Colon (tissue), 2 donors: Measurements from ENCODE around the gene ODAD2.
"Not testable (repeated sequence)": the region's sequence is repeated elsewhere in the genome, so short reads cannot be mapped to it uniquely, and the experiment has no call there.

Experiments used
- FAIRE-seq: peaks from 2 replicates; lab custom pipeline; 2012; peaks lifted over from hg19 to GRCh38; lab: Jason Lieb, UNC
- donor health status: control.
- donor health status: control.

ODAD2 gene, protein sequence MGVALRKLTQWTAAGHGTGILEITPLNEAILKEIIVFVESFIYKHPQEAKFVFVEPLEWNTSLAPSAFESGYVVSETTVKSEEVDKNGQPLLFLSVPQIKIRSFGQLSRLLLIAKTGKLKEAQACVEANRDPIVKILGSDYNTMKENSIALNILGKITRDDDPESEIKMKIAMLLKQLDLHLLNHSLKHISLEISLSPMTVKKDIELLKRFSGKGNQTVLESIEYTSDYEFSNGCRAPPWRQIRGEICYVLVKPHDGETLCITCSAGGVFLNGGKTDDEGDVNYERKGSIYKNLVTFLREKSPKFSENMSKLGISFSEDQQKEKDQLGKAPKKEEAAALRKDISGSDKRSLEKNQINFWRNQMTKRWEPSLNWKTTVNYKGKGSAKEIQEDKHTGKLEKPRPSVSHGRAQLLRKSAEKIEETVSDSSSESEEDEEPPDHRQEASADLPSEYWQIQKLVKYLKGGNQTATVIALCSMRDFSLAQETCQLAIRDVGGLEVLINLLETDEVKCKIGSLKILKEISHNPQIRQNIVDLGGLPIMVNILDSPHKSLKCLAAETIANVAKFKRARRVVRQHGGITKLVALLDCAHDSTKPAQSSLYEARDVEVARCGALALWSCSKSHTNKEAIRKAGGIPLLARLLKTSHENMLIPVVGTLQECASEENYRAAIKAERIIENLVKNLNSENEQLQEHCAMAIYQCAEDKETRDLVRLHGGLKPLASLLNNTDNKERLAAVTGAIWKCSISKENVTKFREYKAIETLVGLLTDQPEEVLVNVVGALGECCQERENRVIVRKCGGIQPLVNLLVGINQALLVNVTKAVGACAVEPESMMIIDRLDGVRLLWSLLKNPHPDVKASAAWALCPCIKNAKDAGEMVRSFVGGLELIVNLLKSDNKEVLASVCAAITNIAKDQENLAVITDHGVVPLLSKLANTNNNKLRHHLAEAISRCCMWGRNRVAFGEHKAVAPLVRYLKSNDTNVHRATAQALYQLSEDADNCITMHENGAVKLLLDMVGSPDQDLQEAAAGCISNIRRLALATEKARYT

DNA sequence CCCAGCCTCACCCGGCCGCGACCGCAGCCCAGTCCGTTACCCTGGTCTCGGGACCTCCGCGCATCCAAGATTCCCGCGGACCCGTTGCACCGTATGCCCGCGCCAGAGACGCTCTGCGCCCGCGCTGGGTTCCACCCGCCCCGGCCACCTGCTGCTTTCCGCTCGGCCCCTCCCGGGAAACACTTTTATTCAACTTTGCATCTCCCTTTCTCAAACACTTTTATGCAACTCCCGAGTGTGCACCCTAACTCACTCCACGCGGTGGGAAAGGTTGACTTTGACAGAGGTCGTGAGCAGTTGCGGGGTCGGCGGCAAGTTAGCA, at the start of gene ODAD2:
ODAD2 (minus strand) TSS at position 126 of the 322 bp plus-strand sequence. CDS start 3,937 bp downstream, outside the sequence.
- no peak for FAIRE-seq

DNA sequence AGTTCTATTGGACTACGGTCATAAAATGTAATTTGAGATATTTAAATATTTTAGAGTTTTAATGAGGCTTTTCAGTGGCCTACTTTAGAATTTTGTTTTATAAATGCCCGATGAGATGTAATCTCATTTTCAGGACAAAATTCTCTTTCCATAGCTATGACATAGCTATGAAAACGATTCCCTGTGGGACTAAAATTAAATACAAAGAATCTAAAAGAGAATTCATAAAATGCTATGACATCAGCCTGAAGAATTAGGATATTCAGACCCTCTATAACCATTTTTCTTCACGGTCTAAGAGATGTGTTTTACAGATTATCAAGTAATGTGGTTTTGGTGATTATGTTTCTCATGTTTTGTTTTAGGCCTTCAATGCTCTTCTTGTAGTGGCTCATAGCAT, 48.2 kb upstream of the ODAD2 start:
- no peak for FAIRE-seq

DNA sequence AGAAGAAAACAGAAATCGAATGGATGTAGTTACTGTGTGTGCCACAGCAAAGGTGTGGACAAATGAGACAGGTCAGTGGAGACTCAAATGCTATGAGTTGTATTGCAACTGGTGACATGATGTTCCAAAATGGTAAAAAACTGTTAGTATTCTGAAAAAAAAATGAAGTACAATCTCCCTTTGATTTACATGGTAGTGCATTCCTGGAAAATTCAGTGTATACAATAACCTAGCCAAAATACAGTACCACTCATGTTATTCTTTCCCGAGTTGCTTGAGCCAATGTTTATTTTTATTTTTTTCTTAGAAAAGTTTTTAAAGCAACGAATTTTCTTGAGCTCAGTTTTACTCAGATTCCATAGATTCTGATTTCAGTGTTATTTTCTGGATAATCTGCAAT, 47.7 kb upstream of the ODAD2 start:
- no peak for FAIRE-seq

DNA sequence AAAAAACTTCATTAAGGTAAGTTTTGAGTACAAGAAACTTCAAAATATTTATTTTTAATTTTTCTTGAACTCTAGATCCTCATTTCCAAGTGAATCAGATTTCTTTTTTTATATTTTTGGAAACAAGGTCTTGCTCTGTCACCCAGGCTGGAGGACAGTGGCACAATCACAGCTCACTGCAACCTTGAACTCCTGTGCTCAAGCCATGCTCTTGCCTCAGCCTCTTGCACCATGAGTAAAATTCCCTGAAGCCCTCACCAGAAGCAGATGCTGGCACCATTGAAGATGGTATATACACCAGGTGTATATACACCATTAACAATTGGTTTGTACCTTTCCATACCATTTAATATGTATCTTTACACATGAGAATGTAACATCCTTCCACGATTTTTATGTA, 45.1 kb upstream of the ODAD2 start:
- no peak for FAIRE-seq

DNA sequence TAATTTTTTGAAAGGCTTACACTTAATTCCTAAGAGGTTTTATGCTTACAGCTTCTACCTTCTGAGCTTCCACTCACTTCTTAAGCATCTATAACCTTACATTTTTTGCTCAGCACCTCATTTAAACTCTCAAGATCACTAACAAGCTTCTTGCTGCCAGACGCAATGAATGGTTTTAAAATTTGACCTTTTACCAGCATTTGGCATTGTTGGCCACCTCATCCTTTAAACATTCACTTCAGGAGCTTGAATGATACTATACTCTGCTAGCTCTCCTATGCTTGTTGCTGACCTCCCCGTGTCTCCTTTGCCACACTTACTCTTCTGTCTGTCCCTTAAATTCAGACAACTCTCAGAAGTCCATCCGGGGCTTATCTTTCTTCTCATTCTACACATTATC, 37.7 kb upstream of the ODAD2 start:
- FAIRE-seq = no peak

DNA sequence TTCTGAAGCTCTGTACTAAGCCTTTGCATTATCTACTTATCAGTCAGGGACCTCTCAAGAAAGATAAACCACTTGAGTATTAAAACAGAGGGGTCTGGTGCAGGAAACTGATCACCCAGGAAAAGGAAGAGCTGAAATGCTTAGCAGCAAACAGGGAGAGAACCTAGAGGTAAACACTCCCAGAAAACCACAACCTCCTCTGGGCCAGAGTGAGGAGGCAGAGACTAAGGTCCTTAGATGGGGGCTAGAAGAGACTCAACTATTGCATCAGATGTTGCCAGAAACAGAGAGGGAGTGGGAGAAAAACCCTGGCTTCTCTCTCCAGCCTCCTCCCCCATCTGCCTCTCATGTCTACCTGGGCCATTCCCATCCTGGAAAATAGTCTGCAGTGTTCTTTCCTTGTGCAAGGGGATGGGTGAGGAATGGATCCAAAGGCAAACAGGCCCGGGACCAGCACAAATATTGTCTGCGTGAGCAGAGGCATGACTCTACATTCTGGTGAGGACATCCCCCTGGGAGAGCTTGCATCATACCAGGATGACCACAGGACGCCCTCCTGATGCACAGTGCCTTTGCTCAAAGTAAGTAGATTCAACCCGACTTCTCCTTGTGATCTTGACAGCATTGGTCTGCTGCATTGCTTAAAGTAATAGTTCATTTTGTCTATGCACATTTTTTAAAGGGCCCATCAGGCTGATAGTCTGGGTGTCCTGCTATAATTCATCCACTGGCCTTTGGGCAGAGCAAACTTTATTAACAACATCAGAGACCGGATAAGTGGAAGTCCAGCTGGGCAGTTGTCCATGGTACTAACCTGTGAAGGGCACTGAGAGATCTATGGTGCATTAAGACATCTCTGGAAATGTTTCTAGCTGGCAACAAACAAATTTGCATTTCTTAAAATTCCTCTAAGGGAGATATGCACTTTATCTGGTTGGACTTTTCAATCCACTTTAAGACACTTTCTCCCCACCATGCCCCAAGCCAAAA, 22.4 kb upstream of the ODAD2 start:
- no peak for FAIRE-seq

DNA sequence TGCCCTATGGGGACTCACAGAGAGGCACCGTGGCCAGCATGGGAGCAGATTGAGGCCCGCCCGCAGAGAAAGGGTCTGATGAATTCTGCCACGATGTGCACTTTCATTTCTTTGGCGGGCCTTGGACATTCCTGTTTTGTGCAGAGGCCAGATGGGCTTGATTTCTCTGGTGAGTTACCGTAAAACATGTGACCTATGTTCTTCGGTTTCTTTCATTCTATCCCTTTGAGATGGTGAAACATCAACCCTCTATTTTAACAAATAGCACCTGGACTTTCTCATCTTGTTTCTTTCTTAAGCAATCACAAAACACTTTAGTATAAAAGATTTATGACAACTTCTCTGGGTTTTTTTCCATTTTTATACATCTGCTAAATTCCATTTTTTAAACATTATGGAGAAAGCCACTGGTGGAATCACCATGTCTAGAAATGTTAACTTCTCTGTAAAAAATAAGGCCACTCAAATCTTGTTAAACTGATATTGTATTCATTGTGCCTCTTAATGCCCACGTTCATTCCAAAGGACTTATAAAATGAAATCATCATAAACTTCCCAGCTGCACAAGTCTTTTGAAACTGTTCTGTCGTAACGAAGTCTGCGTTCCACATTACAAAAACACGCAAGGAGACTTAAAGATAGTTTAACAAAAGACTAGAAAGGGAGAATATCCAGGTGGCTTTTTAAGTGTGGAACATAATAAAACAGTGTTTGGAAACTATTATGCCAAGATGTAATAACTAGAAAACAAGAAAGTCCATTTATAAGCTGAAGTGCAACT, 21.4 kb upstream of the ODAD2 start:
- FAIRE-seq = no peak

DNA sequence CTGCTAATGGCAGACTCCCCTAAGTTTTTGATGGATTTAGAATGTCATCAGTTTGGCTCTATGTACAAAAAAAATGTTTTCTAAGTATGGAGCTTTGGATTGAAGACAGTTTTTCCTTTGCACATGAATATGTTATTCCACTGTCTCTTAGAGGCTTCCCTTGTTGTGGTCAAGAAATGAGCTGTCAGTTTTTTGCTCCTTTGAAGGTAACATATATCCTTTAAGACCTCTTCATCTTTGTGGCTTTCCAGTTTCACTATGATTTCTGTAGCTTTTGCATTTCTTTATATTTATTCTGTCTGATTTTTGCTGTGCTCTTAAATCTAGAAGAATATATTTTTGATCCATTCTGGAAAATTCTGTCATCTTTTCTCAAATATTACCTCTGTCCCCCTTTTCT, 15.8 kb upstream of the ODAD2 start:
- no peak for FAIRE-seq

DNA sequence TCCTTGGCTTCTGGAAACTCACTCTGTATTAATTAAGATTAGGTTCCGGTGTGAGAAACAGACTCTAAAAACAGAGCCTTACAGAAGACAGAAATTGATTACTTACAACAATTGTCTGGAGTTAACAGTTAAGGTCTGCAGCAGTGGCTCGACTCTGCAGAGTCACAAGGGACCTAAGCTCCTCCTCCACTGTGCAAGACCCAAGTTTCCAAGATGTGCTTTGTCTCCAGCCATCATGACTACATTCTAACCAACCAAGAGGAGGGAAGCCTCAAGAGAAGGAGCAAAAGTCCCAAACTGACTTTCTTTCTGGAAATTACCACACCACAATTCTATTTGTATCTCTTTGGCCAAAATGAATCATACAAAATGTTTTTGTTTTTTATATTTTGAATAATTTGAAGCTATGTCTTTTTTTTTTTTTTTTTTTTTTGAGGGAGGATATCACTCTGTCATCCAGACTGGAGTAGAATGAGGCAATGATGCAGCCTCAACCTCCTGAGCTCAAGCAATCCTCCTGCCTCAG, 14.2 kb upstream of the ODAD2 start:
- FAIRE-seq = no peak

DNA sequence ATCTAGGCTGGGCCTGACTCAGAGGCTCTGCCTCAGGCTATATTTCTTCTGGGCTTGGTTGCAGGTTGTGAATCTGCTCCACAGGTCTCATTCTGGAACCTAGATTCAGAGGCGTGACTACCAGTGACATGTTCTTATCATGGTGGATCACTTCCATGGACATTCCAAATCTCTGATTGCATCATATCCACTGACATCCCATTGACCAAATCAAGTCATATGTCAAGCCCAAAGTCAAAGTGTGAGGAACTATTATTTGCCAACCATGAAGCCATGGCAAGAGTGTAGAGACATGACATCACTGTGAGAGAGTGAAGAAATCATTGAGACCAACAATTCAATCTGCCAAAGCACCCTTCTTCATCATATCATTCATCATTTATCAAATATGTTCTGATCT, 11.9 kb upstream of the ODAD2 start:
- no peak for FAIRE-seq

DNA sequence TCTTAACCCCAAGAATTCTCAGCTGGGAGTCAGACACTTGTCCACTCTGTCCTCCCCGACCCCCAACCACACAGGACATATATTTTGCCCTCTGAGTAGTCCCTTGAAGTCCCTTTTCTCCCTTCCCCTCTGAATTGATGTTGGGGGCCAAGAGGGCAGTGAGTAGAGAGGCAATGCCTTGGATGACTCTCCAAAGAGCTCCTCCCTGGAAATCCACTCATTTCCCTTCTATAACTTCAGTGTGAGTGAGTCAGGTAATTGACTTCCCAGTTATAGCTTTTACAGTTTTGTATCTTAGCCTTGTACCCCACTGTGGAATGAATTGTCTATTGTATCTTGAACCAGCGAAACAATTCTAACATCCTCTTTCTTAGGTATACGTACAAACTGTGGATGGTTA, 9.2 kb upstream of the ODAD2 start:
- FAIRE-seq = no peak

DNA sequence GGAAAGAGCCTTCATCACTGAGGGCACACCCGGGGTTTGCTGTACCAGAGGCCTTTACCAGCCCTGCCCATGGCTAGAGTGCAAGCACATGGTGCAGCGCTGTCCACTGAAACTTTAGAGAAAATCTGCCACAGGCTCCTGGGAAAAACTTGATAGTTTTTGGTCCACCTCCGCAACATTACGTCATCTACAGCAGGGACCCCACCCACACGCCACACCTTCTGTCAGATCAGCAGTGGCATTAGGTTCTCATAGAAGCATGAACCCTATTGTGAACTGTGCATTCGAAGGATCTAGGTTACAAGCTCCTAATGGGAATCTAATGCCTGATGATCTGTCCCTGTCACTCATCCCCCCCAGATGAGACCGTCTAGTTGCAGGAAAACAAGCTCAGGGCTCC, 2.5 kb upstream of the ODAD2 start:
- FAIRE-seq = no peak

DNA sequence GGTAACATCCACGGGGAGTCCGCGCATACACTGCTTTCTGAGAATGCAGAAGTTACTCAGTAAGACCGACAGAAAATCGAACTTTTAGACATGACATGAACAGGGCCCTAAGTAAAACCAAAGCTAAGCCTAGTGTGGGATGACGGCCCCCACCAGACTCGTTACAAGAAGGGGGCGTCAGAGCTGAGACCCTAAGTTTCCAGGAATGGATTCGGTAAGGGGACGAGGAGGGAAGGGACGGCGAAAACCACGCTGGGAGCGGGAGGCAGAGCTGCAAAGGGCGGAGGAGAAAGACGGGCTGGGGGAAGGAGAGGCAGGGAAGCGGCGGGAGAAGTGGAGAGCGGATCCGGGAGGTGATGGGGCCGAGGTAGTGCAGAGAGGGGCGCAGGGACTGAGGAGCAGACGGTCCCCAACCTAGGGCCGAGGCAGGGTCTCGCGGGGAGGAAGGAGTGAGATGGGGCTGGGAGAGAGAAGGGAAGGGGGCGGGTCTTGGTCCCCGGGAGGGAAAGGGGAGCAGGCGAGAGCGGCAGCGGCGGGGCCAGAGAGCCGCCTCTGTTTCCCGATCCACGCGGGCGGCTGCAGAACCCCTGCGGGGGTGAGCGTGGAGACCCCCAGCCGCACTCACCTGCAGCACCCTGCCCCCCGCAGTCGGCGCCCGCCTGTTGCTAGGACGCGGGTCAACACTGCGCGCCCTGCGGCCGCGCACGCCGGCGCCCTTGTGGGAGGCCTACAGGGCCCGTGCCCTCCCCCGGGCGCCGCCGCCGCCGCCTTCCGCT, 513 bp downstream of the ODAD2 start:
- FAIRE-seq = no peak

DNA sequence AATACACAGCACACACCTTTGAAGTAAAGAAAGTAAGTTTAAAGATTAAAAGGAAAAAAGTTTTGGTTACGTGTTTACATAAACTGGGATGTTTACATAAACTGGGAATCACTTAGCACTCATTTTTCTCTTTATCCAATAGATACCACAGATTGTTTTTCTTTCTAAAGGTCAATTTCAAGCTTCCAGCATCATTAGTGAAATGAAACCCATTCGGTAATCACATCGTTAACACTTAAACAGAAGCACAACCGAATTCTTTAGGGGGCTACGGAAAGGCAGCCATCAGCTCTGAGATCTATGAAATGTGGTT, 1.1 kb downstream of the ODAD2 start:
- FAIRE-seq = no peak

DNA sequence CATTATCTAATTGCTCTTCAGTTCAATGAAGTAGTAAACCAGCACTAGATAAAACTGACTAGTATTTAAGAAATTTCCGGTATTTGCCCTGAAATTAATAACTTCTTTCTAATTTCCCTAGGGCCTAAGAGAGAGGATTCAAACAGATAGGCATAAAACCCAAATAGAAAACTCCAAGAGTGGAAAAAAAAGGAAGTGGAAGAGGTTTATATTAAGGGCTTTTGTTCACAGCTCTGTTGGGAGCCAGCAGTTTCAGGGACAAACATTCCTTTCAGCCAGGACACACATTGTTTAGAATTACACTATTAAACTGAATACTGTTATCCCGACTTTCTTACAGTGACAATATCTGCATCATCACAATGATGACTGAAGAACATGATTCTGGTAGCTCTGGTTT, 3.6 kb downstream of the ODAD2 start:
- no peak for FAIRE-seq

DNA sequence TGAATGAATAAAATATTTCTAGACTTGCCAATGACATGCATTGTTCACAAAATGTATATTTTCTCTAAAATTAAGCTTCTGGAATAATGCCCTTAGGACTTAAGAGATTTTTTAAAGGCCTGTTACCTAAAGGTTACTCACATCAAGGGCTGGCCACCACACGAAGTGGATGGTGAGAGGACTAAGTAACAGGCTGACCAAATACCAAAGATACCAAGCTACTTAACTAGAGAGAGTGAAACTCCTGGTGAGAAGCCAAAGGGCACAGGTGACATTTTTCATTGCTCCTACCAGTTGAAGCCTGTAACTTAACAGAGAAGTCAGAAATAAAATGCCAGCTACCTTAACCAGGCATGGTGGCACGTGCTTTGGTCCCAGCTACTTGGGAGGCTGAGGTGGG, 9.5 kb downstream of the ODAD2 start:
- not testable (repeated sequence) for FAIRE-seq

DNA sequence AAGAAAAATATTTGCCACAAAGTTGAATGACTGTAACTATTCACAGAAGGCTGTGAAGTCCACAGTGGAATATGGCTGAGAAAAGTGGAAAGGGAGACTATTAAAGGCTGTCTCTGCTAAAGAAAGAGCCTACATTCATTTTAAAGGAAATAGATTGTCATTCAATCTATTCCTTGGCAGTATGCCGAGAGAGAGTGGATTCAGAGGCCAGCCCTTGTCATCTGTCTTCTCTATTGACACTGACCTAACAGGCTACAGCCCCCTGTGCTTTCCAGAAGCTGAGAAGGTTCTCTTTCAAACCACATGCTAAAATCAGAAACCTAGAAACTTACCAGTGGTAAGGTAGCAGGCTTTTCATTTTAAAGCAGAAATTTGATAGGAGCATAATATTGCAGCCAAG, 12.1 kb downstream of the ODAD2 start:
- FAIRE-seq = no peak

DNA sequence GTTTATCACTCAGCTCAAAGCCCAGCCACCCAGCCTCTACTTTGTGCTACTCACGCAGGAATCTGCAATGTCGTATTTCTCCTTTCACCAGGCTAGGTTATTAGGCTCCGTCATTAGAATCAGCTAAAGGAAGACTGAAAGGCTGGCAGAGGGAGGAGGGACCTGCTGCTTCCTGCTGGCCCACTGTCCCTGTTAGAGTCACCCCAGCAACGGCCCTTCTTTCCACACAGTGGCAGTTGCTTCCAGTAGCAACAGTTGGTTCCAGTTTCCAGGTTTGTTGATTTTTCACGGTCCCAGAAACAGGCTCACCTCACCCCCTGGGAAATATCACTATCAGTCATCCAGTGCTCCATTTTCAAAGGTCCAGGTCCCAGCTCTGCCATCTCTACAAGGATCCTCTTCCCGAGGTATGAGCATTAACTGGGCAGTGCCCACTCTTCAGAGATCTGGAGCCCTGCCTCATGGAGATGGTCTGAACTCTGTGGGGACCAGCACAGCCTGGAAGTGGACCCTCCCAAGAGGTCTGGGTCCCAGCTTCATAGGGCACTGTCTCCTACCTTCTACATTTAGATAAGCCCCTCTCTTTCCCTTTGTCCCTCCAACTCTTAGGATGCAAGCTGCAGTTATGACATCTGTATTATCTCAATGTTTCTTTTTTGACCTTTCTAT, 15.9 kb downstream of the ODAD2 start:
- FAIRE-seq = no peak

DNA sequence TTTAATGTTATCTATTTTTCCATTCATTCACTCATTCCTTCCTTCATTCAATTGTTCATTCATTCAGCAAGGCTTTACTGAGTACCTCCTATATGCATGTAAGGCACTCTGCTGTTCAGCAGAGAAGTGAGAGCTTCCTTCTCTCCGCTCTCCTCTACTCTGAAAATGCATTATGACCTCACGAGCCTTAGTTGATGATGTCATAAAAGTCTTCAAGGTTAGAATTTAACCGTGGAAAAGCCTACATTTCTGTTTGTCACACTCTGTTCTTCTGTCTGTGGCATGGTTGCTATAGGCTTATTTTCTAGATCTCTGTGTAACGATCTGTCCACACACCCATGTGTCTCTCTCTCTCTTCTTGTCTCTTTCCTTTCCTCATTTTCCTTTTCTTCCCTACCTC, 17.1 kb downstream of the ODAD2 start:
- no peak for FAIRE-seq

DNA sequence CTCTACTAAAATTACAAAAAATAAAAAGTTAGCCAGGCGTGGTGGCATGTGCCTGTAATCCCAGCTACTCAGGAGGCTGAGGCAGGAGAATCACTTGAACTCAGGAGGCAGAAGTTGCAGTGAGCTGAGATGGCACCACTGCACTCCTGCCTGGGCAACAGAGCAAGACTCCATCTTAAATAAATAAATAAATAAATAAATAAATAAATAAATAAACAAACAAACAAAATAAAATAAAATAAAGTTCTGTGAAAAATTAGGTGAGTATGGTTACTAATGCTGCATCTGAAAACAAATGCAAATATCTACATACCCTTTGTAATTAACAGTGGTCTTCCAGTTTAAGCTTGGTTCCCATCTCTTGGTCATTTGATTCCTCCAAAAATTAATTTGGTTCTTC, 28.1 kb downstream of the ODAD2 start:
- FAIRE-seq = not testable (repeated sequence)
